OCI-M2 (cell line): ENCODE measurements around the gene GATD1.

Experiments used
- DNase-seq: peaks from one replicate; lab custom pipeline; 2025; ENCODE audit not compliant: unreplicated experiment; lab: John Stamatoyannopoulos, UW

Gene GATD1

GRCh38 chr11:795634-796564 lies 18.6 kb upstream of the GATD1 start:
- no peak for DNase-seq

- DNase-seq = no peak
Measured at GRCh38 chr11:794766-795633, 17.7 kb upstream of the GATD1 start.

DNA sequence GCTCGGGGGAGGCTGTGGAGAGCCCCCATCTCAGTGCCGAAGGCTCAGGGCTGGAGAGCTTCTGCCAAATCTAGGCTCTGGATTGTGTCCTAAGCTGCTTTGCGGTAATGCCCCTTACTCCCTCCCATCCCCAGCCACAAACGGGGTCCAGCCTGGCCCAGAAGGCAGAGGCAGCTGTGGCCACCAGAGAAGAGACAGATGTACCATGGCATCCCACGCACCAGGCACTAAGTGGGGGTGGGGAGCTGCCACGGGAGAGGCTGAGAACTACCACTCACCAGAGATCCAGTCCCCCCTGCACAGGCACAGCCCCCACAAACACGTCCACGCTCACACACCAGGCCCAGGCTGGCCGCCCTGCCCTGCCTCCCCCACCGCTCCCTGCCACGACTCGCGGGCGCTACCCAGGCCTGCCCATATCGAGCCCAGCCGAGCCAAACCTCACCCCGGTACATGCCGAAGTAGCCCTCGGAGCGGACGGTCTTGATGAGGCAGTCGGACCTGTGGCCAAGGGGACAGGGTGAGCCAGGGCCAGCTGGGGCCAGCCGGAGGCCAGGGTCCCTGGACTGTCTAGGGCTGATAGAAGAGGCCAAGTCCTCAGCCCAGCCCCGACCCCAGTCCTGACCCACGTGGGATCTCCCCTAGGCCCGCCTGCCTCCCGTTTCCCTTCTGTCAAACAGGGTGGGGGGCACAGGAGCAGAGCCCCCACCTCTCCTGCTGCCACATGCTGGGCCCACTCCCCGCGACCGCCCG lies 16.9 kb upstream of the GATD1 start:
- DNase-seq = no peak

DNA sequence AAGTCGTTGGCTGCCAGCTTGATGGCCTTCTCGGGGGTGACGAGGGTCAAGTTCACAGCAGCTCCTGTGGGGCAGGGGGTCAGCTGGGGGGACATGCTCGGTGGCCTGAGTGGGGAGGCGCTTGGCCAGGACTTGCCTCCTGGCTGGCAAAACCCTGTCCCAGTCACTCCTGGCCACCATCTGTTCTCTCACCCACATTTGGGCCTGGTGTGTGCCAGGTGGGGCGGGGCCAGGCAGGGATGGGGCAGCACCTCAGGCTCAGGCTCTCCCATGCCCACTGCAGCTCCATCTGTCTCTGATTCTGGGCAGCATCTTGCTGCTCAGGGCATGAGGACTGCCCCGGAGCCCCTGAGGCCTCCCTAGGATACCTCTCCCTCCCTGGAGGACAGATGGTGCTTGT lies 16.3 kb upstream of the GATD1 start:
- no peak for DNase-seq

- no peak for DNase-seq
Measured at GRCh38 chr11:792873-793272, 15.6 kb upstream of the GATD1 start.

- no peak for DNase-seq
Measured at GRCh38 chr11:792535-792821, 15.2 kb upstream of the GATD1 start.

DNA sequence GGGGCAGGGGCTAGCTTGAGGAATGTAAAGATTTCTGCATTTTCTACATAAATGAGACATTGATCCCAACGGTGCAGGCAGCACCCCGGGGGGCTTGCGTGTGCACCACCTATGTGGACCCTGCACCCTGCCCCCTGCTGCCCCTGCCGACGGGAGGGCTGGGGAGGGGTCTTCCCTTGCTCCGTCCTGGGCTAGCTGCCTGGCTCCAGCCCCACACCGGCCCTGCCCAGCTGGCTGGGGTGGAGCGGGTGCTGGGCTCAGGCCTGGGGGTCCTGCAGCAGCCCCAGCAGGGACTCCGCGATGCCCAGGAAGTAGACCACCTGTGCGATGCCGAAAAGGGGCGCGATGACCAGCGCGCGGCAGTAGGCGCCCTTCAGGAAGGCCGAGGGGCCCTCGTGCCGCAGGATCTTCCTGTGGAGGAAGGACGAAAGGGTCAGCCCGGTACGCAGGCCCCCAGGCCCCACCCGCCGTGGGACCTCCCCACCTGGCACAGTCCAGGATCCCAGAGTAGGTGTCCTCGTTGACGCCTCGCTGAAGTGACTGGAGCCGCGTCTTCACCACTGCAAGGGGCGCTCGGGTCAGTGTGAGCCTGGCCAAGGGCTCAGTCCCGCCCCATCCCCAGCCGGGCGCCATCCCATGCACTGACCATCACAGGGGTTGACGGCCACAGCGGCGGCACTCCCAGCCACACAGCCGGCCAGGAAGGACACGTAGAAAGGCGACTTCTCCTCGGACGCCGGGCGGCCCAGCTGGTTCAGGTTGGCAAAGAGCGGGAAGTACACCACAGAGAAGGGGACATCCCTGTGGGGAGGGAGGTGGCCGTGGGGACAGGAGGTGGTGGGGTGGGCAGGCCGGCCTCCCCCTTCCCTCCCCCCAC lies 14.6 kb upstream of the GATD1 start:
- no peak for DNase-seq

GRCh38 chr11:790721-791564 lies 13.7 kb upstream of the GATD1 start:
- no peak for DNase-seq

GRCh38 chr11:789943-790342 lies 12.7 kb upstream of the GATD1 start, which contains the start of gene CEND1:
Gene CEND1 (minus strand): TSS chr11:790090. CDS start chr11:788576, 1,514 bp downstream.
- DNase-seq = no peak

GRCh38 chr11:788953-789940 lies 12.0 kb upstream of the GATD1 start:
- DNase-seq = no peak

GRCh38 chr11:788009-788640 lies 10.8 kb upstream of the GATD1 start:
- DNase-seq = no peak

DNA sequence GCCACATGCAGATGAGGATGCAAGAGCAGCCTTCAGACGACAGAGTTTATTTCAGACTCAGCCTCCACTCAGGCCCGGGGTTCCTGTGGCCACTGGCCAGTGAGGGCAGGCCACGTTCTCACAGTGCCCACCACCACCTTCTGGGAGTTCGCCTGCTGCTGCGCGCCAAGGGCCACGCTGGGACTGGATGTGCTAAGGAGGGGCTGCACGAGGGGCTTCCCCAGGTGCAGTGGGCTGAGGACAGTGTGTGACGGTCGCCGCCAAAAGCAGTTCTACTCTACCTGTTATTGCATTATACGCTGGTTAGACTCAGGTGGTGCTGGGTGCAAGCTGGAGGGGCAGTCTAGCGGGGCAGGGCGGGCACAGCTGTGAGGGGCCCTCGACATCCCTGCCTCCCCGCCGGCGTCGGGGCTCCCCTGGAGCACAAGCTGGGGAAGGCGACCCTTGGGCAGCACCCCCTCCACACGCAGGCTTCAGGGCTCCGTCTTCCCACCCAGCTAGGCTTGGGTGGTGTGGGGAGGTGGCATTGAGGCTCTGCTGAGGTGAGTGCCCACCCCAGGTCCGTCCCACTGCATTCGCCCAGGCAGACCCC lies 9.9 kb upstream of the GATD1 start:
- DNase-seq = no peak

GRCh38 chr11:786235-787083 lies 9.2 kb upstream of the GATD1 start:
- DNase-seq = no peak

DNA sequence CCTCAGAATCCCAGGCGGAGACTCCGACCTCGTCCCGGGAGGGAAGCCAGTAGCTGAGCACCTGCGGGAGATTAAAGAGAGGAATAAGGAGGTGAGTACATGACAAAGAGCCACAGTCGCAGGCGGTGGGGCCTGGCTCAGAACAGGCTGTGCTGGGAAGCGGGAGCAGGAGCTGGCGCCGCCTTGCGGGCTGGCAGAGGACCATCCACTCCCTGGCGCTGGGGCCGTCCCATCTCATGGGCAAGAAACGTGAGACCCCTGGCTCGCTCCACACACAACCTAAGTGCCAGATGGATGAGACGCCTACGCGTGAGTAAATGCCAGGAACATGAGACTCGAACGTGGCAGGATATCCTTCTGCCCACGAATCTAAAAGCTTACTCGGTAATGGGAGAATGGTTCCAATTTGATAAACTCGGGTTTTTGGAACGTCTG lies 6.3 kb upstream of the GATD1 start:
- DNase-seq = no peak

- DNase-seq = no peak
Measured at GRCh38 chr11:782264-783174, 5.2 kb upstream of the GATD1 start.
